Epithelial cell of prostate (primary cell): Measurements from ENCODE around the gene ALKBH4.

Experiments used
- DNase-seq: peaks from one replicate; pipeline ENCODE4 v3.0.0-alpha.2; 2011; ENCODE audit warnings: low read depth, low spot score
- H3K27ac ChIP-seq: fragments of 450-650 bp; 2 replicates; pipeline ENCODE4 v1.5.1; 2017; ENCODE audit warnings: mild to moderate bottlenecking

ALKBH4 gene

GRCh38 chr7:102432442-102433218 lies 32.0 kb downstream of the ALKBH4 start:
- no peak for DNase-seq
- H3K27ac ChIP-seq: peak overlapping the region; percentile 76

GRCh38 chr7:102431617-102432298 lies 32.9 kb downstream of the ALKBH4 start:
- no peak for DNase-seq
- H3K27ac ChIP-seq: peak overlapping the region; percentile 76

DNA sequence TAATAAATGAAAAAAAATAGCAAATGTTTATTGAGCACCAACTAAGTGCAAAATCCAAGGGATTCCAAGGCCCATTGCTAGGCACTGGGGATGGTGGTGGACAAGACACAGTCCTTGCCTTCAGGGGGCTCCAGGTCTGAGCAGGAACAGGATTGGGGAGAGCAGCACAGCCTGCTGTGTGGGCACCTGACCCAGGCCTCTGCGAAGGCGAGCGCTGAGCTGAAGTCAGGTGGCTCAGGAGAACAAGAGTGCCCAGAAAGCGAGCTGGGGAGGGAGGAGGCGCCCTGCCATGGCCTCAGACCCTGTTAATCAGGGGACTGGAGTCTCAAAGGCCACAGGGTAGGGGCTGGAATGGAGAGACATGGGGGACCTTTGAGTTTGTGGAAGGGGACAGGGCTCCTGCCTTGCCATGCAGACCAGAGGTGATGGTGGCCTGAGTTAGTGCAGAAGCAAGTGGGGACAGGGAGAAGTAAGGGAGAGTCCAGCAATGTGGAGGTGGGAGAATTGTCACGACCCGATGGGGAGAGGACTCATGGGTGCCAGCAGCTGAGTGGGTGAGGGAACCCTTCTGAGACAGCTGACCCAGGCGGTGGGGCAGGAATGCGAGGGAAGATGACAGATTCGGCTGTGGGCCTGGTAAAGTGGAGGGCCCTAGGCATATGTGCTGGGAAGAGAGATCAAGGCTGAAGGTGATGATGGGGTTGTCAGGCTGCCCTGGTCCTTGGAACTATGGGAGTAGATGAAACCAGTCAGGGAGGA lies 35.3 kb downstream of the ALKBH4 start:
- no peak overlapping the region for H3K27ac ChIP-seq
- no peak for DNase-seq

DNA sequence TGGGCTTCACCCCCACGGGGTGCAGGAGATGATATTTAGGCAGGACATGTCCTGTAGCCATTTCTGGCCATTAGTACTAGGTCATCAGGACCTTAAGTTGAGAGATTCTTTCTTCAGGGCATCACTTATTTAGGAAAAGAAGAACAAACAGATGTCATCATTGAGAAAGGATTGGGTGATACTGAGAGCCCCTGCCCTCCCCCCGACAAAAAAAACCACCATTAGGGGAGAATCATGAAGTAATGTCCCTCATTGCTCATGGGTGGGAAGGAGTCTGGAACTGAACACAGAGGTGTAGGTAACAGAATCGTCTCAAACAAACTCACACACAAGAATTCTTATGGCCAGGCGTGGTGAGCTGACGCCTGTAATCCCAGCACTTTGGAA lies 37.7 kb downstream of the ALKBH4 start:
- no peak overlapping the region for H3K27ac ChIP-seq
- DNase-seq: no peak

GRCh38 chr7:102426268-102427018 lies 38.2 kb downstream of the ALKBH4 start:
- no peak for DNase-seq
- H3K27ac ChIP-seq: no peak overlapping the region

DNA sequence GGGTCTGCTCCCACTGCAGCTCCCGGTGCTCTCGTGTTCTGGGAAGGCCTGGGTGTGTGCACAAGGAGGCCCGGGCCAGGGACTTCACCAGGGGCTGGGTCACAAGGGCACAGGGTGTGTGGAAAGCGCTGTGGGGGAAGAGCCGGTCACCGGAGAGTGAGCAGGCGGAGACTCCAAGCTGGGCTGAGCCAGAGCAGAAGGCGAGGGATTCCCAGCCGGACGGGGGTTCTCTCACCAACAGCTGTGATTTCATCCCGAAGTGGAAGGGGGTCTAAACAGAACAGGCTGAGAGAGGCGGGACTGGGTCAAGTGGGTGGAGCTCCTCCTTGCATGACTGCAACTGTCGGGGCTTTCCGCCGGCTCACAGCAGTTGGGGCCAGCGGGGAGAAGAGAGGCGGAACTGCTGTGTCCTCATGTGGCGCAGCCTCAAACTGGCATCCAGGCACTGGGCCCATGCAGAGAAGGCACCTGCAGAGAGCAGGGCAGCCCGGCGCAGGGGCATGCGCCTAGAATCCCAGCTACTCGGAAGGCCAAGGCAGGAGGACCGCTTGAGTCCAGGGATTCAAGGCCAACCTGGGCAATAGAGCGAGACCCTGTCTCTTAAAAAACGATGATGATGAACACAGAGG lies 38.9 kb downstream of the ALKBH4 start:
- no peak overlapping the region for H3K27ac ChIP-seq
- DNase-seq: no peak

DNA sequence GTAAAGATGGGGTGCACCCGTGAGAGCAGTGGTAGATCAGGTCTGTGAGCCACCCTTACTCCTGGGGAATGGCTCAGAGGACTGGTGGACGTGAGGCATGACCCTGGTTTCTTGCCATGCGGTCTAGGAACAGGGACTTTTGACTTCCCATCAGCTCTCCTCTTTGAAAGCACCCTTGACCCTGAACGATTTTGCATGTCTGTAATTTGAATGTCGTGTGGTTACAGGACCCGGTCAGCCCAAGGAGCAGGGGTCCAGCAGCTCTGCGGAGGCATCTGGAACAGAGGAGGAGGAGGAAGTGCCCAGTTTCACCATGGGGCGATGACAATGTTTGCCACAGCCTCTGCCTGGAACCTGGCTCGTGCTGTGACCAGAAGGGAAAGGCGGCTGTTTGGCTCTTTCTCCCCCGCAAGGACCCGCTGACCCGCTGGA lies 39.9 kb downstream of the ALKBH4 start:
- no peak overlapping the region for H3K27ac ChIP-seq
- DNase-seq: no peak

GRCh38 chr7:102424129-102424551 lies 40.5 kb downstream of the ALKBH4 start:
- DNase-seq: no peak
- H3K27ac ChIP-seq: no peak overlapping the region

- no peak overlapping the region for H3K27ac ChIP-seq
- DNase-seq: no peak
Measured at GRCh38 chr7:102421706-102422240, 42.9 kb downstream of the ALKBH4 start.

DNA sequence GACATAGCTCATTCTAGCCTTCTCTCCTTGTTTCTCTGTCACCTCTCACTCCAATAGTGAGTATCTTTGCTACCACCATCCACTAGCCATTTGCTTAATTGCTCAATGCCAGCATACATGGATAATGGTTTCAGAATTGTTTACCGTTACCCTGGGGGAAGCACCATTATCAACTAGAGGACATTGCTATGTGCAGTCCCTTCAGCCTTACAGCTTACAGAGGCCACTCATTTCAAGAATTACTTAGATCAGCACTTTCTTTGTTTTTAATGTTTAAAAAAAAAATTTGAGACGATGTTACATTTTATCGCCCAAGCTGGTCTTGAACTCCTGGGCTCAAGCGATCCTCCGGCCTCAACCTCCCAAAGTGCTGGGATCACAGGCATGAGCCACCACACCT lies 46.1 kb downstream of the ALKBH4 start:
- DNase-seq: no peak
- H3K27ac ChIP-seq: no peak overlapping the region

- no peak for DNase-seq
- no peak overlapping the region for H3K27ac ChIP-seq
Measured at GRCh38 chr7:102417105-102417504, 47.6 kb downstream of the ALKBH4 start.

- no peak overlapping the region for H3K27ac ChIP-seq
- DNase-seq: no peak
Measured at GRCh38 chr7:102416406-102416805, 48.3 kb downstream of the ALKBH4 start.

GRCh38 chr7:102415685-102416225 lies 48.9 kb downstream of the ALKBH4 start:
- no peak overlapping the region for H3K27ac ChIP-seq

DNA sequence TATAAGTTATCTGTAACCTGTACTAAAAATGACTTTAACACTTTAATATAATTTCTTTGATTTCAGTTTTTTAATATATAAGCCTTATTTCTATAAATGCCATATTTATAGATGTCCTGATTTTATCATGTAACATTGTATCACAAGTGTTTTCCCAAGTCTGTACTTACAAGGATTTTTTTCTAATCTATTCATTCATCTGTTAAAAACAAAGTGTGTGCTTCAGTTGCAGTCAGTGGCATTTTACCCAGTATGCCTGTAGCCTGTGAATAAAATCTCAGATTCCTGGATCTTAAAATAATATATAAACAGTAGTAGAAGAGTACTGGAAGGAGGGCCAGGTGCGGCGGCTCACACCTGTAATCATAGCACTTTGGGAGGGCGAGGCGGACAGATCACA lies 51.1 kb downstream of the ALKBH4 start:
- no peak for DNase-seq
- H3K27ac ChIP-seq: no peak overlapping the region

More at GRCh38 chr7:102415685-102416225, 48.9 kb downstream of the ALKBH4 start:
- no peak for DNase-seq

GRCh38 chr7:102413091-102413490 lies 51.6 kb downstream of the ALKBH4 start:
- no peak for DNase-seq
- no peak overlapping the region for H3K27ac ChIP-seq

GRCh38 chr7:102412548-102412947 lies 52.1 kb downstream of the ALKBH4 start:
- H3K27ac ChIP-seq: no peak overlapping the region
- no peak for DNase-seq

GRCh38 chr7:102410918-102411317 lies 53.7 kb downstream of the ALKBH4 start:
- no peak overlapping the region for H3K27ac ChIP-seq
- DNase-seq: no peak

GRCh38 chr7:102410123-102410522 lies 54.5 kb downstream of the ALKBH4 start:
- no peak for DNase-seq
- no peak overlapping the region for H3K27ac ChIP-seq

GRCh38 chr7:102409340-102409739 lies 55.3 kb downstream of the ALKBH4 start:
- no peak overlapping the region for H3K27ac ChIP-seq
- no peak for DNase-seq
